GM21737 (cell line): ENCODE data around the gene SLC30A1.

Source experiments
- ATAC-seq: cut with Tn5 transposase; IDR thresholded peaks from one replicate; pipeline ENCODE4 v1.9.1; 2021; ENCODE audit warnings: mild to moderate bottlenecking, moderate library complexity; ENCODE audit not compliant: unreplicated experiment

The SLC30A1 gene

DNA sequence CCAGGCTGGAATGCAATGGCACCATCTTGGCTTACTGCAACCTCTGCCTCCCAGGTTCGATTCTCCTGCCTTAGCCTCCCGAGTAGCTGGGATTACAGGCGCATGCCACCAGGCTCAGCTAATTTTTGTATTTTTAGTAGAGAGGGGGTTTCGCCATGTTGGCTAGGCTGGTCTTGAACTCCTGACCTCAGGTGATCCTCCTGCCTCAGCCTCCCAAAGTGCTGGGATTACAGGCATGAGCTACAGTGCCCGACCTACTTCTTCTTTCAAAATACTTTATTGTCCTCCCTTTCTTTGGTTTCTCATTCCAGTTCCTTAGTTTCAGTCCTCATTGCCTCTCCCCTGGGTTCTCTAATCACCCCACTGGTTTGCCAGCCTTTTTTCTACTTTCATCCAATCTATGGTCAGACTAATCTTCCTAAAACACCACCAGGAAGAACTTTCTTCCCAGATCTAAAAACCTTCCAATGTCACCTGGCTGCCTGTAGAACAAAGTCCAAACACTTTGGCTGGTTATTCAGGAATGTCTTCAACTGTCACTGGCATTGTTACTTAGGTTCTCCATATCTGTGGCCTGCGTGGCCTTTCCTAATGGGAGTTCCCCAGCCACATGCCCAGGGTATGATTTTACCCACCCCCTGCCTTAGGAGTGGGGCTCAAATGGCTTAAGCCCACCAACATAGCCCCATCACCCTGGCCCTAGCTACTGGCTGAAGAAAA is 29.0 kb upstream of the SLC30A1 start:
- no peak for ATAC-seq

DNA sequence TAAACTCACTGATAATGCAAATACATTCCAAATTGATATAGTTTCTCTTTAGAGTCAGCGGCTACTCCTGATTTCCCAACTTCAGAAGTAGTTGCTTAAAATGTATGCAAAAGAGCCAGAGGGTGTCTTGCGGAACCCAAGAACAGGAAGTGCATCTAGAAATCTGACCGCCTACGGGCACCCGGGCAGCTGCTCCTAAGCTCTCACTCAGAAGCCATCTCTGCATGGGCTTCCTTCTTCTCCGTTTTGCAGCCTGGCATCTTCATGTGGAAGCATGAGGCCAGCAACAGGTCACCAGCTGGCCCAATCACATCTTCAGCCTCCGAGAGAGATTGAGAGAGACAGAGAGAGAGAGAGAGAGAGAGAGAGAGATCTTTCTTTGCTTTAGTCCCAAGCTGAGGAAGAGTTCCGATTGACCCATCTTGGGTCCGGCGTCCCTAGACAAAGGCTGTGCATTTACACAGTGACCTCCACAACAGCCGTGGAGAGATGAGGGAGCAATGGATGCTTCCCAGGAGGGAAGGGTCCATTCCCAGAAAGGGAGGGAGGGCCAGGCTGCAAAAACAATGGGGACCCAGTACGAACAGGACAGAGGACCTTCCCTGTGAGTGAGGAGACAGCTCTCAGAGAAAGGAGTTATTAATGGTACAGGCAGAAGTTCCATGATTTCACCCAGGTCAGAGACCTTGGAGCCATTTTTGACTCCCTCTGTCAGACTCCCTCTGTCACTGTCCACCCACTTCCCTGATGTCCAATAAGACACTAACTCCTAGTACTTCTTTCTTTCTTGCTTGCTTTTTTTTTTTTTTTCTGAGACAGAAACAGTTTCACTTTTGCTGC is 28.2 kb upstream of the SLC30A1 start:
- ATAC-seq = peak; percentile 86

DNA sequence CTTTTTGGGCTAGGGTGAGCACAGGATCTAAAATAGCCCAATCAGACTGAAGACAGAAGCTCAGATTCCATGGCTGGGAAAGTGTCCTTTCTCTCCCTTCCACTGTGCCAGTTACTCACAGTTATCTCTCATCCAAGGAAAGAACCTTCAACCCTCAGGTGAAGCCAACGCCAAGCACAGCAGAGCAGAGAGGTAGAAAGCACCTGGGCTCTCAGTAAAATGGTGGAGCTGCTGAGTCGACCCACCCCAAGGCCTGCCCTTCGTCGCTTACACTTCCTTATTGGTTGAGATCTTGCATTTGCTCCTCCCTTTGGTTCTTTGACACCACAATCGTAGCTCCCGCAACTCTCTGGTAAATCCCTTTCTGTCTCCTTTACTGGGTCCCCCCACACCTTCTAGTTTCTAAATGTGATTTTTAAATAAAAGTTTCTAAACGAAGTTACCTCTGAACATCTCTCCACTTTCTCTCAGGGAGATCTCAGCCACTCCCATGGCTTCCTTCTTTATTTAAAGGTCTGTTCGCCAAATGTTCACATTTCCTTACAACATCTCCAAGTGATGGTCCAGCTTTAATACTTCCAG is 27.5 kb upstream of the SLC30A1 start:
- peak; percentile 50 for ATAC-seq

DNA sequence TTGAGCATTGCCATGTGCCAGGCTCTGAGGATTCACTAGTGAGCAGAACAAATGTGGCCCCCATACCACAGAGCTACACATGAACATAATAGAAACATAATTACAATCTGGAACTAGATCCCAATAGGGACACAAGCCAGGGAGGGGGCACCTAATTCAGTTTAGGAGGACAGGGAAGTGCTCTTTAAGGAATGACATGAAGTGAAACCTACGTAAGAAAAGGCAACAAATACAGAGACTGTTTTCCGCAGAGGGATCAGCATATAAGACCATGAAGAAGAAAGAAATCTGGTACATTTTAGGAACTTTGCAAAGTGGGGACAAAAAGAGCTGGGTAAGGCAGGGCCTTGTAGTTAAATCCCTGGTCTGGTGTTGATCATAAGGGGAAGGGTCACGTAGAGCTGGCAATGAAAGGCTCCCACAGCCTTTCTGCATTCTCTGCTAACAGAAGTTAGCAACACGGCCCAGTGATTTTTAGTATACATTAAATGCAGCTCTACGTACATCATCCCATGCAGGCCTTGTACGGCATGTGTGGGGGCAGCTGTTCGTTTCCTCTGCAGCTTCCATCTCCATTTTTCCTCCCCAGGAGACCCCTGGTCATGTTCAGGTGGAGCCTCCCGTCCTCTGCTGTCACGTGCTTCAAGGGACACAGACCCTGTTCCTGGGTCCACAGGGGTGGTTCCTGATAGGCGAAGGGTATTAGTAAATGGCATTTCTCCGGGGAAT is 26.8 kb upstream of the SLC30A1 start:
- no peak for ATAC-seq

DNA sequence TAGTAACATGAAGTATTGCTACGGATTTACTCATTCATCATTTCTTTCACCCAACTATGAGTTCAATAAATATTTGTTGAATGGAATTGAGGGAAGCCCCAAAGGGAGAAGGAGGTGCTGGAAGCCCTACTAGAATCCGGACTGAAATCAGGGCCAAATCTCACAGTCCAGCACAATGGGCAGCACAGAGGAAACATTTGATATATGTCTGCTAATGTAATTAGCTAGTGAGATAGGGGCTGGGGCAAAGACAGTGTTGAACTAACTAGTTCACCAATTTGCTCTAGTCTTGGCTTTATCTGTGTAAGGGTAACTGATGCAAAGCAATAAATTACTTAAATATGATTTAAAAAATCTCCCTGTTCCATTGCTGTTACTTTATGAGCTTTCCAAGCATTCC is 26.1 kb upstream of the SLC30A1 start:
- no peak for ATAC-seq

DNA sequence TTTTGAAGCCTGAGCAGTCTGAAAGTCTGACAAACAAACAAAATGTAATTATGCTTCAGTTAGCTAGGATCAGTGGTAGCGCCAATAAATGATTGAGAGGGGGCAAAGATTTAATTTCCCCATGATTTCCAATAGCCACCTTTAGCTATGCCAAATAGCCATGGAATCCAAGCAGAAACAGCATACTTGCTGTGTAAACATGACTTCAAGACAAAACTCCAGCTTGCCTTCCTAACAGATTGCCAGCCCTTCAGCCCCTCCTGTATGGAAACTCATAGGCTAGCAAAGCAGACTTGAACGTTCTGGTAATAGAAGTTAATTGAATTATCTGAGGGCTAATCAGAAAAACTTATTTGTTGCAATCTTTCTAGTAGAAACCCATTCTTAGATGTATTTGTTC is 25.6 kb upstream of the SLC30A1 start:
- no peak for ATAC-seq

DNA sequence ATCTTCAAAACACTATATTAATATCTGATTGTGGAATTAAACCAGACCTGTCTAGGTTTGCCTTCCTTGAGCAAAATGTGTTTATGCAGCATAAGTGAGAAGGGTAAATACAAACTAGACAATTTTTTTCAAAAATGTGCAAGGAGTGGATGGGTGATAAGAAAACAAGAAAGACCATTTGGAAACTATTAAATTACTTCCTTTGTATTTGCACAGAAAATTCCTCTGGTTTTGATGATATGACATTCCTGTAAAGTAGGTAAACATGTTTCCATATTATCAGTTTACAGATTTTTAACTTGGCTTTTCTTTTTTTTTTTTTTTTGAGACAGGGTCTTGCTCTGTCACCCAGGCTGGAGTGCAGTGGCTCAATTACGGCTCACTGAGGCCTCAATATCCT is 24.8 kb upstream of the SLC30A1 start:
- no peak for ATAC-seq

DNA sequence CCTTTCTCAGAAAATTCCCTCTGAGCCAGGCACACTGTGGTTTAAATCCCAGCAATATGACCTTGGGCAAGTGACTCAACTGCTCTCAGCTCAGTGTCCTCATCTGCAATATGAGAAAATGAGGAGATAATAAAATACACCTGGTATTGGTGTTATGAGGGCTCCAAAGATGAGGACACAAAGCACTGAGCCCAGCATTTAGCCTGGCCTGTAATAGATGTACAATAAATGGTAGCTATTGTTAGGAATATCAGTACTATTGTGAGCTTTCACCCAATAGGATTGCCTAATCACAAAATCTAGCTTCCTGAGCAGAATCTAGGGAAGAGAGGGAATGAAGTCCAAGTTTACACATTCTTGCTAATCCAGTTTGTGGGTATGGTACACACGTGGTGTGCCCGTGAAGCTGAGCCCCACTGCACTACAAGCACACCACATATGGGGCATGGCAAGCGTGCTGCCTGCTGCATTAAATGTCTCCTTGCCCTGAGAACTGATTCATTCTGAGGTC is 24.3 kb upstream of the SLC30A1 start:
- ATAC-seq = no peak

DNA sequence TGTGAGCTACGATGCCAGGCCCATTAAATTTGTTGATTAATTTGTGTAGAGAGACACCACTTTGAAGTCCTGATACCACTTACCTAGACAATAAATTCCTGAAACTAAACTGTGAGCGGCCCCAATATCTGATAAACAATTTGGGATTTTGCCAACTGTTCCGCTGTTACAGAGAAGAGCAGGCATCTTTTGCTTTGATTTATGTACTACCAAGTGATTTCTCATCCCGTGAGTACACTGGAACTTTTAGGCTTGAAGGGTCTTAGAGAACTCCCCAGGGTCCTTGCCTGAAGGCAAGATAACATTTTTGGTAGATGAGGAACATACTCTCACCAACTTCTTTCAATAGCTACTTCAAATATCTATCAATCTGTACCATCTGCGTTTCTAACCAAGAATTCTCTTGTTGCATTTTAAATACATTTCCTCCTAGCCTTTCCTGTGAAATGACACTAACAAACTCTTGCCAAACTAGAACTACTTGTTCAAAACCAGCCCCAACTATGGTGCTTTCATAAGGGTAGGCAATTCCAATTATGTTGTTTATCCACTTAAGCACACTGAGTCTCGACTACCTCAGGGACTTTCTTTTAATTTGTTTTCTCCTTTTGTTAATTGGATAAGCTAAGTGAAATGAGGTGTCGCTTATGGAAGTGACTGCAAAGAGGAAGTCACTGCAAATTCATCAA is 23.2 kb upstream of the SLC30A1 start:
- ATAC-seq = no peak

DNA sequence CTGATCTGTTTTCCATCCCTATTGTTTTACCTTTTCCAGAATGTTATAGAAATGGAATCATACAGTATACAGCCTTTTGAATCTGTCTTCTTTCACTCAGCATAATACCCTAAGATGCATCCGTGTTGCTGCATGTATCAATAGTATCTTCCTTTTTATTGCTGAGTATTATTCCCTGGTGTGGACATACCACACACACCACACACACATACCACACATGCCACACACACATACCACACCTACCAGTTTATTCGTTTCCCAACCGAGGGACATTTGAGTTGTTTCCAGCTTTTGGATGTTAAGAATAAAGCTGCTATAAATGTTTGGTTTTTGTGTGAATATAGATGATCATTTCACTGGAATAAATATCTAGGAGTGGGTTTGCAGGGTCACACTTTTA is 22.2 kb upstream of the SLC30A1 start:
- ATAC-seq = no peak

DNA sequence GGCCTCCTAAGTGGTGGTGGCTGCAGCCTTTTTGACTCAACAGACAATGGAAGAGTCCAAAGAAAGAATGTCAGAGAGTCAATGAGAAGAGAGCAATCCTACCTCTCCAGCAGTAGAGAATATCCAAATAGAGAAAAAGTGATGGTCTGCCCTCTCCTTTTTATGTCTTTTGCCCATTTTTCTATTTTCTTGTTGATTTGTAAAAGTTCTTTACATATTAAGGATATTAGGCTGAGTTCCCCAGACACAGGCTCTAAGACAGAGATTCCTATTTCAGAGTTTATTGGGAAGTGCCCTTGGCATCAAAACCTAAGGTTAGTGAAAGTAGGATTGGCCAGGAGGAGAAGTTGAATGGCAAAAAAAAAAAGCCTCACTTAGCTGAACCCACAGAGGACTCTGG is 20.3 kb upstream of the SLC30A1 start:
- ATAC-seq = no peak

DNA sequence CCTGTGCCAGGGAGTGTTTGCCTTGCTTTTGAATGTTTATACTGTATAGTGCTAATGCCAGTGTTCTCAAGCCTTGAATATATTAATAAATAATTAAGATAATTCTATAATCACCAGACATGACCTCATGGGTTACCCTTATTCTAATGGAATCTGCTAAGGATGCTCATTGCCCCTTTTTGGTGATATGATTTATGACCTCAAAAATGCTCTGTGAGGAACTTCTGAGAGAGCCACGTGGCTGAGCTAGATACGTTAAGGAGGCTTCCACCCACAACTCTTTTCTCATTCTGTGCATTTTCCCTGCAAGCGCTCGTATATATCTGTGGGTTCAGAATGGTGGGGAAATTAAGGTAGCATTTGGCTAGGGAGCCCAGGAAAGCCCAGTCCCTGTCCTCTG is 19.6 kb upstream of the SLC30A1 start:
- no peak for ATAC-seq

DNA sequence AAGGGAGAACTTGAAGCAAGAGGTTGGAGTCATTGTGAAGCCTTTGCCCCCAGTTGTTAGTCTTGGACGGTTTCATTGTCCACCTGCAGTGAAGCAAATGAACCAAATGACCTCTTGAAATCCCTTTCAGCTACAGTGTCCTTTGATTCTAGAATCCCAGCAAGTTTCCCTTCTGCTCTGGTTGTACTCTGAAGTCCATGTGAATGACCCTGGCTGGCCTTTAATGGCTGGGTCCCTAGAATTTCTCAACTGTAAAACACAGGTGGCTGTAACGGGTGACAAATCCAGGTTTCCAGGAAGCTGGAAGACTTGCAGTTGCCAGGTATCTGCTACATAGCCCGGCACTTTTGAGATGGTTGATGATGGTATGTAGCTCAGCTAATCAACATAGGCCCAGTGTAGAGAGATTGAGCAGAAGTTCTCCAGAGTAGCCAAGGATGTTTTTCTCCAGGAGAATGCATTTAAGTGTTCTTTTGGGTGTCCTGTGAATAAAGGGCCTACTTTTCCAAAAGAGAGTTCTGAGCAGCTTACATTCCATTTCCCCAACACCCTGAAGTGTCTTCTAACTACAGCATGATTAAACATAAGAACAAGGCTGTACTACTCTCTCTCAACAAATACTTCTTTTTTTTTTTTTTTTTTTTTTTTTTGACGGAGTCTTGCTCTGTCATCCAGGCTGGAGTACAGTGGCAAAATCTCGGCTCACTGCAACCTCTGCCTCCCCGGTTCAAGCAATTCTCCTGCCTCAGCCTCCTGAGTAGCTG is 17.6 kb upstream of the SLC30A1 start:
- no peak for ATAC-seq

DNA sequence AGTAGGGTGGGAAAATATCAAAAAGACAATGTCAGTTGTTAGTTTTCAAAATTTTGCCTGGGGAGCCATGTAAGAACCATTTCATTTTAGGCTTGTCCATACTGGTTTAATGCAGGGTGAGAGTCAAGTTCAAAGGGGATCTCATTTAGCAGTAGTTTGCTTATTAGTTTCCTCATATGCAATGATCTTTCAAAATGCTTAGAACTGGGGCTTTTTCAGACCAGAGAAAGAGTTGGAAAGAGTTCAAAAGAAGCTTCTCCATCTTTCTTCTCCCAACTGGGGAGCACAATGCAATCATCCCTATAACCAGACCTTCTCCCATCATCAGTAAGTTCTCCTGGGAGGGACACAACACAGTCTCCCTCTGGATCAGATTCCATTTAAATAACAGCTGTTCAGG is 16.5 kb upstream of the SLC30A1 start:
- no peak for ATAC-seq

DNA sequence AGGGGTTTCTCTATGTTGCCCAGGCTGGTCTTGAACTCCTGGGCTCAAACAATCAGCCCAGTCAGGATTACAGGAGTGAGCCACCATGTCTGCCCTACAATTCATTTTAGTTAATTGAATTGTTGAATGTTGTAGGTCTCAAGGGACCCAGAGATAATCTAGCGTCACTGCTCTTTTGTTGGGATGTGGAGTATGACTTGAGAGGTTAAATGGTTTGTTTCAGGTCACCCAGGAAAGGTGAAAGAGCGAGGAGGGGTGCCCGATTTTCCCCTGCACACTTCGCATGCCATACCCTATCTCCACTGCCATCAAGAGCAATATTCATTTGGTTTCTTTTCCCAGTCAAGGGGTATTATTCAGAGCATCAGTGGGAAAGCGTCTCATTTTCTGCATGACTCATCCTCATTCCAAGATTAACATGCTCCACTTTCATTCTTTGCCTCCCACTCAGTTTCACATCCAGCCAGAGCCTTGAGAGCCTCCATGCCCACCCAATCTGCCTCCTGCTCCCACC is 13.1 kb upstream of the SLC30A1 start:
- no peak for ATAC-seq

DNA sequence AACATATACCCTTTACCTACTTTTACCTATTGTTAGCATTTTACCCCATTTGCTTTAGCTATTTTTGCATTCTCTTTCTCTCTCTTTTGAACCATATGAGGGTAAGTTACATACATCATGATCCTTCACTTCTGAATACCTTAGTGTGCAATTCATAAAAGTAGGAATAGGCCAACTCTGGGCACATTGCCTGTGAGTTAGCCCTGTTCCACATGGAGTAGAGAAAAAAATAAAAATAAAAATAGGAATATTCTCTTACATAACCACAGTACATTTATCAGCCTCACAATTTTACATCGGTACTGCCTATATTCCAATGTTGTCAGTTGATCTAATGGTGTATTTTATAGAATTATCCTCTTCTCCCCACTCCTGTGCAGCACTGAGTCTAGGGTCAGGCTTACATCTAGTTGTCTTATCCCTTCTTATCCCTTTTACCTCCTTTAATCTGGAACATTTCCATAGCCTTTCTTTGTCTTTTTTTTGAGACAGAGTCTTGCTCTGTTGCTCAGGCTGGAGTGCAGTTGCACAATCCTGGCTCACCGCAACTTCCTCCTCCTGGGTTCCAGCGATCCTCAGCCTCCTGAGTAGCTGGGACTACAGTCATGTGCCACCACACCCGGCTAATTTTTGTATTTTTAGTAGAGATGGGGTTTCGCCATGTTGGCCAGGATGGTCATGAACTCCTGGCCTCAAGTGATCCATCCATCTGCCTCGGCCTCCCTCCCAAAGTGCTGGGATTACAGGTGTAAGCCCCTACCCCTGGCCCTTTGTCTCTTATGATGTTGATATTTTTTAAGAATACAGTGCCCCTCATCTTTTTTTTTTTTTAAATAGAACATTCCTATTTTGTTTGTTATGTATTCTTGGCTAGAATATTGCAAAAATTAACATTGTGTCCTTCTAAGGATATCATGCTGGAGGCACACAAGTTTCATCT is 11.1 kb upstream of the SLC30A1 start:
- no peak for ATAC-seq

DNA sequence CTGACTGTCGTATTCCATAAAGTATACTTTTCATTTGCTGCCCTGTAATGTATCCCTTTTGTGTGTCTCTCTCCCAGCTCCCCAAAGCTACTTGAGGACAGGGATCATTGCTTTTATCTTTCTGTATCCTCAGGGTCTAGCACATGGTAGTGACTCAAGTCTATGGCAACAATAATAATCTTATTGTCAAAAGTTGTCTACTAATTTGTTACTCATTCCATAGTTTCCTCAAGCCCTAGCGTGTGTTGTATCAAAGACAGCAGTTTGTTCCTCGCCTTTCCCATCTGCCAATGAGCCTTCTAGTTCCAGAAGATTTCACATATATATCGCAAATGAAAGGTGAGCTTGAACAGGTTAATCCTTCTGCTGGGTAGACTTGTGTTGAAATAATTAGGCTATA is 9.8 kb upstream of the SLC30A1 start:
- no peak for ATAC-seq

DNA sequence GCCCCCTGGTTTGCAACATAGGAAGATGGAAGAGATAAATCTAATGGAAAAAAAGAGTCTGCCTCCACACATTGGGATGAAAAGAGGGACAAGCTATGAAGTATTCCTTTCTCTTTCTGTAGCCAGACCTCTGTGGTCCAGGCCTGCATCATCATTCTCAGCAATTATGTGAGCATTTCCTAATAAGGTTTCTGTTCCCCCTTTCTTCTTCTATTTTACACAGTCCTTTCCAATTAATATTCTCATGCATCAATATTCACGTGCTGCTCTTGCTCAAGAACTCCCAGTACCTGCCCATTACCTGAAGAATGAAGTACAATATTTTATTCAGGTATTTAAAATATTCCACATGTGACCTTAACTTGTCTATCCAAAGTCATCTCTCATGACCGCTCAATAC is 8.2 kb upstream of the SLC30A1 start:
- no peak for ATAC-seq

DNA sequence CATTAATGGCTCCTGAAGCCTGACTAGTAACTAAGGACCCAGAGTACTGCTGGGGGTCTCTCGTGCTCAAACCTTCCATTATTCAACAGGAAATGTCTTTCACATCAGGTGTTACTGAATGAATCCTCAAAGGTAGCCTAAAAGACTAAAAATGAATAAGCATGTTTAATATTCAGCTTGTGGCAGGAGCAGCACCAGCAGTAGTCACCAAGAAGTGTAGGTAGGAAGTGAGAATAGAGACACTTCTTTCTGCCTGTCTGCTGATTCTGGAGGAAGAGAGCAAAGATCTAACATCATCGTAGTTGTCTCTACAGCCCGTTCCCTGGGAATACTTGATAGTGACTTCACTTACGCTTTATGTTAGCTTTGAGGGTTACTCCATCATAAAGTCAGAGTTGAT is 7.6 kb upstream of the SLC30A1 start:
- ATAC-seq = no peak
